Ascending aorta (tissue), 2 donors: ENCODE data around the gene CAPN1. TPM values are rescaled to one million over a fixed set of nuclear protein-coding genes. Genes with fewer than 3 reads are reported as not detected.
"Not testable (repeated sequence)": the region's sequence is repeated elsewhere in the genome, so short reads cannot be mapped to it uniquely, and the experiment has no call there.

ENCODE experiments used
- DNase-seq, 2 donors: peaks; one replicate each; pipeline ENCODE4 v3.0.0-alpha.2; 2019; ENCODE audit warnings: low spot score in 2 of 2
- H3K27ac ChIP-seq, 2 donors: fragments of 200-600 bp; sonication (generic); one replicate each; pipeline ENCODE4 v1.5.1; 2016 to 2017; ENCODE audit warnings: mild to moderate bottlenecking in 1 of 2
- H3K27me3 ChIP-seq: fragments of 200-600 bp; sonication (generic); one replicate; pipeline ENCODE4 v1.5.1; 2017
- H3K36me3 ChIP-seq, 2 donors: fragments of 200-600 bp; sonication (generic); one replicate each; pipeline ENCODE4 v1.5.1; 2016
- H3K4me1 ChIP-seq, 2 donors: fragments of 200-600 bp; sonication (generic); one replicate each; pipeline ENCODE4 v1.5.1; 2016 to 2017; ENCODE audit warnings: mild to moderate bottlenecking in 1 of 2
- H3K4me3 ChIP-seq, 2 donors: fragments of 200-600 bp; sonication (generic); one replicate each; pipeline ENCODE4 v1.5.1; 2016 to 2017; ENCODE audit warnings: mild to moderate bottlenecking in 1 of 2
- H3K9me3 ChIP-seq, 2 donors: fragments of 200-600 bp; sonication (generic); one replicate each; pipeline ENCODE4 v1.5.1; 2016
- intact Hi-C: fragments of 100-400 bp; cut with DNase I; formaldehyde crosslinking; loops from one replicate; pipeline ENCODE4 v1.15.1; 2023
- total RNA-seq: library from RNA; depleted of rRNA; stranded (reverse); fragments of >200 nt; gene quantifications from one replicate; pipeline ENCODE4 v1.1.0, GENCODE V29; 2016
- TF ChIP-seq, protein P1 (sequence below), 3 experiments: fragments of 200-600 bp in 2 of 3; fragments of 450-650 bp in 1 of 3; sonication (generic) in 2 of 3; IDR thresholded peaks; one replicate each; pipeline ENCODE4 v1.5.1; 2016 to 2019; ENCODE audit warnings: antibody characterized with exemption in 3 of 3, mild to moderate bottlenecking in 1 of 3, moderate library complexity in 1 of 3

CAPN1 gene
- total RNA-seq, 1 donor from 2014 or later, result 239 TPM

GRCh38 chr11:65241134-65241533 is 59.4 kb downstream of the CAPN1 start:
- no peak for DNase-seq
- Histone ChIP-seq H3K4me1 (no peaks in the 10 kb centered on the region), H3K36me3 (no peaks in the 10 kb centered on the region), H3K9me3 (no peaks in the 10 kb centered on the region), H3K27ac (no peak overlapping the region), H3K27me3 (no peaks in the 10 kb centered on the region), H3K4me3 (no peak overlapping the region)
- intact Hi-C loops, result no loop called here
- TF ChIP-seq, protein P1, sequence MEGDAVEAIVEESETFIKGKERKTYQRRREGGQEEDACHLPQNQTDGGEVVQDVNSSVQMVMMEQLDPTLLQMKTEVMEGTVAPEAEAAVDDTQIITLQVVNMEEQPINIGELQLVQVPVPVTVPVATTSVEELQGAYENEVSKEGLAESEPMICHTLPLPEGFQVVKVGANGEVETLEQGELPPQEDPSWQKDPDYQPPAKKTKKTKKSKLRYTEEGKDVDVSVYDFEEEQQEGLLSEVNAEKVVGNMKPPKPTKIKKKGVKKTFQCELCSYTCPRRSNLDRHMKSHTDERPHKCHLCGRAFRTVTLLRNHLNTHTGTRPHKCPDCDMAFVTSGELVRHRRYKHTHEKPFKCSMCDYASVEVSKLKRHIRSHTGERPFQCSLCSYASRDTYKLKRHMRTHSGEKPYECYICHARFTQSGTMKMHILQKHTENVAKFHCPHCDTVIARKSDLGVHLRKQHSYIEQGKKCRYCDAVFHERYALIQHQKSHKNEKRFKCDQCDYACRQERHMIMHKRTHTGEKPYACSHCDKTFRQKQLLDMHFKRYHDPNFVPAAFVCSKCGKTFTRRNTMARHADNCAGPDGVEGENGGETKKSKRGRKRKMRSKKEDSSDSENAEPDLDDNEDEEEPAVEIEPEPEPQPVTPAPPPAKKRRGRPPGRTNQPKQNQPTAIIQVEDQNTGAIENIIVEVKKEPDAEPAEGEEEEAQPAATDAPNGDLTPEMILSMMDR (IDR thresholded peaks at IDR 0.05), result no peak

DNA sequence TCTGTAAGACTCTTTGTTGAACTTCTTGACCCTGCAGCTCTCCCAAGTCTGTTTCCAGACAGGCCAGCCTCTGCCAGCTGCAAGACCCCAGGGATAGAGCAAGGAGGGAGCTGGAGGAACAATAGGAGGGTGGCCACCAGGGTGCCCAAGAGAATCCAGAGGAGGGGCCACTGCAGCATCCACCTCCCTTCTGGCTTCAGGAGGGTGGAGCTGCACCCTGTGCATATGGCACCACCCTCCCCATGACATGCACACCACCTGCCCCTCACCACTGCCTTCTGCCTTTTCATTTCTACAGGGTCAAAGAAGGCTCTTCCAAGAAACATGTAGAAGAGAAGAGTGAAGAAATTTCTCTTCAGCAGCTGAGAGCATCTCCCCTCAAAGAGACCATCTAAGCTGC is 60.0 kb downstream of the CAPN1 start:
- DNase-seq, result no peak
- no peak overlapping the region for H3K27ac ChIP-seq
- TF ChIP-seq, protein P1 (IDR thresholded peaks at IDR 0.05), result no peak
- intact Hi-C loops, result no loop called here
- H3K4me1 ChIP-seq, result no peaks in the 10 kb centered on the region
- no peaks in the 10 kb centered on the region for H3K27me3 ChIP-seq
- H3K9me3 ChIP-seq, result no peaks in the 10 kb centered on the region
- H3K36me3 ChIP-seq, result no peaks in the 10 kb centered on the region
- no peak overlapping the region for H3K4me3 ChIP-seq

GRCh38 chr11:65242389-65242788 is 60.7 kb downstream of the CAPN1 start:
- no peak for DNase-seq
- H3K4me3 ChIP-seq, result no peak overlapping the region
- H3K27ac ChIP-seq, result no peak overlapping the region
- H3K9me3 ChIP-seq, result no peaks in the 10 kb centered on the region
- intact Hi-C loops, result no loop called here
- no peaks in the 10 kb centered on the region for H3K4me1 ChIP-seq
- TF ChIP-seq, protein P1 (IDR thresholded peaks at IDR 0.05), result no peak
- no peaks in the 10 kb centered on the region for H3K27me3 ChIP-seq
- H3K36me3 ChIP-seq, result no peaks in the 10 kb centered on the region

DNA sequence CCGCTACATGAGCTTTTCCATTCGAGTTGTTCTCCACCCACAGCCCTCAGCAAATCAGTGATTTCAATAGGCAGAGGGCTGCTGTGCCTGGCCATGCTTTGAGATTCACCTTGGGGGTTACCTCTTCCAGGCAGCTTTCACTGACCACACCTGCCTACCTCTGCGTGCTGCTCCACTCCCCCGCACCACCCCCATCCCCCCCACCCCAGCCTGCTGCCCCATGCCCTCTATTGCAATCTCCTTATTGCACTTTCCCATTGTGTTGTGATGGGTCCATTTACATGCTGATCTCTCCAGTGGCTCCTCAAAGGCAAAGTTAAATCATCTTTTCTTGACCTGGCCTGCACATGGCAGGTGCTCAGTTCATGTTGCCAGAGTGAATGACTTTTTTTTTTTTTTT is 62.1 kb downstream of the CAPN1 start:
- H3K4me3 ChIP-seq, result no peak overlapping the region
- H3K36me3 ChIP-seq, result no peaks in the 10 kb centered on the region
- H3K4me1 ChIP-seq, result no peaks in the 10 kb centered on the region
- H3K27me3 ChIP-seq, result no peaks in the 10 kb centered on the region
- no peak for DNase-seq
- no peak overlapping the region for H3K27ac ChIP-seq
- intact Hi-C loops, result no loop called here
- TF ChIP-seq, protein P1 (IDR thresholded peaks at IDR 0.05), result no peak
- H3K9me3 ChIP-seq, result no peaks in the 10 kb centered on the region

- H3K27me3 ChIP-seq, H3K36me3 ChIP-seq, H3K4me1 ChIP-seq, H3K9me3 ChIP-seq, DNase-seq, H3K4me3 ChIP-seq, intact Hi-C loops, H3K27ac ChIP-seq: not testable (repeated sequence)
These were observed 63.3 kb downstream of the CAPN1 start for GRCh38 chr11:65245046-65245445.

DNA sequence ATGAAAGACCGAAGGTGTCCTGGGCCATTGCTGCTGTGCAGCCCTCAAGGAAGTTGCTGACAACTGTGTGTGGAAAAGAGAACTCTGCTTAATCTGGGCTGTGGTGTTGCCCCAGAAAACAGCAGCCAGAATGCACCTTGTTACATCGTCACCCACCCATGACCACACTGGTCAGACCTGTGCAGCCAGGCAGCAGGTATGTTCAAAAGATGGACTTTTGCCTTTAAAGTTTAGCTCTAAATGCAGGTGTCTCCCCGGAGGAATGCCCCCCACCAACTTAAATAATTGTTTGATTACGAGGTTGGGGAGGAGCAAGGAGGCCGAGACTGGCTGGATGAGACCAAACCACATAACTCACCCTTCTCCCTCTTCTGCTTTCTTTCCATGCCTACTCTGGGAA is 64.8 kb downstream of the CAPN1 start:
- Histone ChIP-seq H3K9me3 (no peaks in the 10 kb centered on the region), H3K36me3 (no peaks in the 10 kb centered on the region), H3K4me3 (no peak overlapping the region), H3K4me1 (no peaks in the 10 kb centered on the region), H3K27me3 (no peaks in the 10 kb centered on the region), H3K27ac (no peak overlapping the region)
- TF ChIP-seq, protein P1 (IDR thresholded peaks at IDR 0.05), result no peak
- intact Hi-C loops, result no loop called here
- no peak for DNase-seq

DNA sequence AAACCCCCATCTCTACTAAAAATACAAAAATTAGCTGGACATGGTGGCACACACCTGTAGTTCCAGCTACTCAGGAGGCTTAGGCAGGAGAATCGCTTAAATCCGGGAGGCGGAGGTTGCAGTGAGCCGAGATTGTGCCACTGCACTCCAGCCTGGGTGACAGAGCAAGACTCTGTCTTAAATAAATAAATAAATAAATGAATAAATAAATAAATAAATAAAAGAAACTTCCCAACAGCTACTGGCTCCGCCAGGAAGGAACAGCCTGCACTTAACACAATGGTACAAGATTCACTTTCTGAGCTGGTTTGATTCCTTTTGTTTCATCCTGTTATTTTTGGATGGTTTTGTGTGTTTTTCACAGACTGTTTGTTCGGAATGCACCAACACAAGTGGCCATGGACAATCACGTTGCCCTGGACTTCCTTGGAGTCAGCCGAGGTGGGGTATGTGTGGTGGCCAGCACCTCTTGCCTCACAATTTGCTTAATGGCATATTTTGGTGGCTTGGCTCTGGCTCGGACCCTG is 66.5 kb downstream of the CAPN1 start:
- DNase-seq, H3K4me1 ChIP-seq, intact Hi-C loops, H3K9me3 ChIP-seq, H3K27me3 ChIP-seq, H3K27ac ChIP-seq, H3K4me3 ChIP-seq, H3K36me3 ChIP-seq: not testable (repeated sequence)
